BJ (cell line): ENCODE measurements around the gene MOB1A. TPM values are rescaled to one million over a fixed set of nuclear protein-coding genes. Genes with fewer than 3 reads are reported as not detected.

Experiments
- CTCF ChIA-PET: fragments of 350-600 bp; formaldehyde crosslinking; extraction: SDS; loops from one replicate; lab custom pipeline; 2021; ENCODE audit warnings: antibody characterized with exemption, inconsistent platforms; lab: Yijun Ruan, JAX
- POLR2A ChIA-PET: fragments of 300-600 bp; sonication (Branson Sonifier 250); formaldehyde crosslinking; extraction: SDS; loops from one replicate; lab custom pipeline; 2021; ENCODE audit warnings: antibody characterized with exemption; lab: Charles Lee
- DNase-seq: peaks from one replicate; pipeline ENCODE4 v3.0.0-alpha.2; 2011; ENCODE audit warnings: low read depth
- H3K27me3 ChIP-seq: 2 replicates; pipeline ENCODE4 v1.6.0; 2011; ENCODE audit warnings: low read length; ENCODE audit not compliant: control insufficient read depth, insufficient read depth
- H3K36me3 ChIP-seq: 2 replicates; pipeline ENCODE4 v1.5.1; 2011; ENCODE audit warnings: low read length; ENCODE audit not compliant: control insufficient read depth, insufficient read depth
- H3K4me3 ChIP-seq: 2 replicates; pipeline ENCODE4 v1.5.1; 2011; ENCODE audit warnings: low read depth, mild to moderate bottlenecking, control low read depth, low read length
- polyA plus RNA-seq: library from polyadenylated mRNA; depleted of rRNA; stranded (reverse); fragments of >200 nt; gene quantifications from 2 replicates; pipeline ENCODE4 v1.2.3, GENCODE V29; 2011
- TF ChIP-seq, protein P1 (sequence below): IDR thresholded peaks from 2 replicates; pipeline ENCODE4 v1.5.1; 2011; ENCODE audit warnings: low read depth, mild to moderate bottlenecking, control low read depth, inconsistent platforms, low read length, moderate library complexity; ENCODE audit not compliant: insufficient read depth

MOB1A gene
- polyA plus RNA-seq, 1 experiment: 19.1 TPM

DNA sequence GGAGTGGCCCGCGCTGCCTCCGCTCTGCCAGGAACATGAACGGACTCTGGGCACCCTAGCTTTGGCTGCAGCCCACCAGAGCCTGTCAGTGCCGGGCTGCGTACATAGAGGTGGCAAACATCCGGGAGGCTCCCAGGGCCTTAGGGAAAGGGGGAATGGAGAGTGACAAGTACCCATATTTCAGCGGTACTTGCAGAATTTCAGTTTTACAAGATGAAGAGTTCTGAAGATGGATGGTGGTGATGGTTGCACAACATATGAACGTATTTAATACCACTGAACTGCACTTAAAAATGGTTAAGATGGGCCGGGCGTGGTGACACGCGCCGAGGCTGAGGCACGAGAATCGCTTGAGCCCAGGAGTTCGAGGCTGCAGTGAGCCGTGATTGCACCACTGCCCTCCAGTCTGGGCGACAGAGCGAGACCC, 20.6 kb upstream of the MOB1A start:
- TF ChIP-seq, protein P1, sequence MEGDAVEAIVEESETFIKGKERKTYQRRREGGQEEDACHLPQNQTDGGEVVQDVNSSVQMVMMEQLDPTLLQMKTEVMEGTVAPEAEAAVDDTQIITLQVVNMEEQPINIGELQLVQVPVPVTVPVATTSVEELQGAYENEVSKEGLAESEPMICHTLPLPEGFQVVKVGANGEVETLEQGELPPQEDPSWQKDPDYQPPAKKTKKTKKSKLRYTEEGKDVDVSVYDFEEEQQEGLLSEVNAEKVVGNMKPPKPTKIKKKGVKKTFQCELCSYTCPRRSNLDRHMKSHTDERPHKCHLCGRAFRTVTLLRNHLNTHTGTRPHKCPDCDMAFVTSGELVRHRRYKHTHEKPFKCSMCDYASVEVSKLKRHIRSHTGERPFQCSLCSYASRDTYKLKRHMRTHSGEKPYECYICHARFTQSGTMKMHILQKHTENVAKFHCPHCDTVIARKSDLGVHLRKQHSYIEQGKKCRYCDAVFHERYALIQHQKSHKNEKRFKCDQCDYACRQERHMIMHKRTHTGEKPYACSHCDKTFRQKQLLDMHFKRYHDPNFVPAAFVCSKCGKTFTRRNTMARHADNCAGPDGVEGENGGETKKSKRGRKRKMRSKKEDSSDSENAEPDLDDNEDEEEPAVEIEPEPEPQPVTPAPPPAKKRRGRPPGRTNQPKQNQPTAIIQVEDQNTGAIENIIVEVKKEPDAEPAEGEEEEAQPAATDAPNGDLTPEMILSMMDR: no peak
- Histone ChIP-seq H3K4me3 (peak overlapping the region; percentile 100), H3K36me3 (peaks cover 2% of the 10 kb centered on the region), H3K27me3 (no peaks in the 10 kb centered on the region)
- POLR2A ChIA-PET: no interaction called here
- DNase-seq: no peak
- CTCF ChIA-PET: interaction anchor here (0.9 to 2.1 kb wide), 12 partner anchors 8 to 375 kb away, joined by 3 to 10 read pairs (median 4); partner anchors contain the start of gene MOB1A

DNA sequence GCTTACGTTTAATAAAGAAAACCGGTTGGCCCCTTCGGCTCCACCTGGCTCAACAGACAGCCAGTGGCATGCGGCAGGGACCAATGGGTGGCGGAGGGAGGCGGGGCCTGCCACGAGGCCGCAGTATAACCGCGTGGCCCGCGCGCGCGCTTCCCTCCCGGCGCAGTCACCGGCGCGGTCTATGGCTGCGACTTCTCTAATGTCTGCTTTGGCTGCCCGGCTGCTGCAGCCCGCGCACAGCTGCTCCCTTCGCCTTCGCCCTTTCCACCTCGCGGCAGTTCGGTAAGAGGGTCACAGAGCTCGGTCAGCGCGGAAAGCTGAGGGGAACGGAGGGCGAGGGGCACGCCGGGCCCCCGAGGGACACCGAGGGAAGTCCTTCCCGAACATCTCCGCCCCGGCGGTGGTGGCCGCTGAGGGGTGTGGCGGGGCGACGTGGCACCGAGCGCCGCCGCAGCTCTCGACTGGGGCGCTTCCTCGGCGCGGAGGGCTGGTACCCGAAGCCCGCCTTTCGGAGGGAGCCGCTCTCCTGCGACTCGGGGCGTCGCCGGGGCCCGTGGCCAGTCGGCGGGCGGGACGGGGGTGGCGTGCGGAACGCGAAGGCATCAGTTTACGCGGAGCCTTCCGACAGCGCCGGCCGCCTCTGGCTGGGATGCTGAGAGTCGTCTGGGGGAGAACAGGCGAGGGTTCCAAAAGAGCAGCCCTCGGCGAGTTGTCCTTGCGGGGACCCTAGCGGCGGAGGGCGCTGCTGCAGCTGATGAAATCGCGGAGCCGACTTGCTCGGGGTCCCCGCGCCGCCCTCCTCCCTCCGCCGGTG, 20.0 kb upstream of the MOB1A start, which contains the start of gene MTHFD2:
Gene MTHFD2, plus strand, starts transcription at position 155 of the 814 bp plus-strand sequence. Its CDS starts 27 bp downstream, at position 182.
- Histone ChIP-seq H3K36me3 (no peaks in the 10 kb centered on the region), H3K27me3 (no peaks in the 10 kb centered on the region), H3K4me3 (peak within 1 kb of the TSS; percentile 100)
- ChIA-PET CTCF (interaction anchor here (0.8 to 2.1 kb wide), 13 partner anchors 9 to 374 kb away, joined by 3 to 10 read pairs (median 4); partner anchors contain the start of gene MOB1A), POLR2A (no interaction called here)
- peak; percentile 84 for DNase-seq
- TF ChIP-seq, protein P1: peak; percentile 91

DNA sequence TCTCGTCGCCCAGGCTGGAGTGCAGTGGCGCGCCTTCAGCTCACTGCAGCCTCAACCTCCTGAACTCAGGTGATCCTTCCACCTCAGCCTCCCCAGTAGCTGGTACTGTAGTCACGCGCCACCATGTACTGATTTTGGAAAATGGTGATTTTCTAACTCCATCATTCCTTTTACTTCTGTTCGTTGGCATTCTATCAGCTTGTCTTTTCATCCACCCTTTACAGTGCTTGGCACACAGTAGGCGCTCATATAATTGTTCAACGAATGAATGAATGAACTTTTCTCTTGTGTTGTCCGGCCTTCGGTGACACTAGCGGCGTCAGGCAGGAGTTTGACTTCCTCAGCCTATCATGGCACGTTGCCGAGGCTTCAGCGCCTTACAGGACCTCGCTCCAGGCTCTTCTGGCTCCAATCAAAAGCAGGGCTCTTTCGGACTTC, 19.4 kb upstream of the MOB1A start:
- no peak for DNase-seq
- ChIA-PET POLR2A (no interaction called here), CTCF (interaction anchor here (0.8 to 2.1 kb wide), 9 partner anchors 10 to 78 kb away, joined by 3 to 10 read pairs (median 4); partner anchors contain the start of gene MOB1A)

DNA sequence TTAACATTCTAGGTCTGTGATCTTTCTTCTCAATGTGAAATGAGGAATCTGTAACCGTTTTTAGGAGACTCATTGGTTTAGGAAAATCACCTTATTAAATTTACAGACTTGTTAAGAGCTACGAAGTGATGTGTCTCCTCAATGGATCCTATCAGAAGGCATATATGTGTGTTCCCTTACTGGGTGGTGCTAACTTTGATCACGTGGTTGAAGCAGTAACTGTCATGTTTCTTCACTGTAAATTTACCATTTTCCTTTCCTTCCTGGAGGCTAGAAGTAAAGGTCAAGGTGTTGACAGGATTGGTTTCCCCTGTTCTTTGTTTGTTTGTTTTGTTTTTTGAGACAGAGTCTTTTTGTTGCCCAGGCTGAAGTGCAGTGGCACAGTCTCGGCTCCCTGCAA, 18.4 kb upstream of the MOB1A start:
- no peak overlapping the region for H3K4me3 ChIP-seq
- no peaks in the 10 kb centered on the region for H3K36me3 ChIP-seq
- POLR2A ChIA-PET: no interaction called here
- CTCF ChIA-PET: interaction anchor here (0.6 to 1.3 kb wide), 5 partner anchors 18 to 77 kb away, joined by 3 read pairs; partner anchors contain the start of gene MOB1A
- TF ChIP-seq, protein P1: no peak
- no peaks in the 10 kb centered on the region for H3K27me3 ChIP-seq
- DNase-seq: no peak

More for the DNA sequence above, 19.4 kb upstream of the MOB1A start:
- Histone ChIP-seq H3K4me3 (peak overlapping the region; percentile 100), H3K27me3 (no peaks in the 10 kb centered on the region), H3K36me3 (no peaks in the 10 kb centered on the region)
- TF ChIP-seq, protein P1: no peak

DNA sequence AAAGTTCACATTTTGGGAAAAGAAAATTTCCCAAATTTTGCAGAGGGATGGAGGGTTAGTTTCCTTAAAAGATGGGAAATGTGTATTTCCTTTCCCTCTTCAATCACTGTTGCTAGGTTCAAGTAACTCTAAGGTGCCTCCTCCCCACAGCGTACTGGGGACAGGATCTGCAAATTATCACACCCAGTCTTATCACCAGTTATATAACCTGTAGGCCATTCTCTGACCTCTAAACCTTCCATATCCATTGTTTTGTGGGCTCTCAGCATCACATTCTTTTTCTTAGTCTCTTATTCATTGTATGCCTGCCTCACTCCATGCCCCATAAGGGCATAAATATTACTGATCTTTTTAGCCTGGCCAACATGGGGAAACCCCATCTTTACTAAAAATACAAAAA, 16.1 kb upstream of the MOB1A start:
- Histone ChIP-seq H3K27me3 (peaks cover 2% of the 10 kb centered on the region; the same call in 1 of the 2 replicates), H3K4me3 (no peak overlapping the region), H3K36me3 (no peaks in the 10 kb centered on the region)
- CTCF ChIA-PET: no interaction called here
- POLR2A ChIA-PET: no interaction called here
- TF ChIP-seq, protein P1: no peak
- DNase-seq: no peak
